Thoracic aorta (tissue), 2 donors: ENCODE results near the gene C5orf63. TPM values are rescaled to one million over a fixed set of nuclear protein-coding genes. Genes with fewer than 3 reads are reported as not detected.

Experiments used
- ATAC-seq: fragments of 150-250 bp; one replicate; pipeline ENCODE4 v1.8.0; 2017; ENCODE audit warnings: low read depth; ENCODE audit not compliant: insufficient number of reproducible peaks, low FRiP score
- DNase-seq: peaks from one replicate; pipeline ENCODE4 v3.0.0-alpha.2; 2020; ENCODE audit warnings: low spot score
- H3K27ac ChIP-seq, 2 donors: fragments of 200-600 bp; sonication (generic); 1 replicate in 1 of 2; 2 replicates in 1 of 2; pipeline ENCODE4 v1.5.1; 2016; ENCODE audit warnings: mild to moderate bottlenecking in 2 of 2, moderate library complexity in 2 of 2
- H3K27me3 ChIP-seq: fragments of 200-600 bp; sonication (generic); replicated peaks from 2 replicates; pipeline ENCODE4 v1.6.0; 2016; ENCODE audit warnings: mild to moderate bottlenecking; ENCODE audit not compliant: insufficient read depth
- H3K36me3 ChIP-seq: fragments of 200-600 bp; sonication (generic); one replicate; pipeline ENCODE4 v1.5.1; 2016
- H3K4me1 ChIP-seq, 2 donors: fragments of 200-600 bp; sonication (generic); 1 replicate in 1 of 2; 2 replicates in 1 of 2; pipeline versions ENCODE4 v1.5.1 to v1.6.0; 2016; ENCODE audit warnings: low read depth in 2 of 2, mild to moderate bottlenecking in 1 of 2; ENCODE audit not compliant: control insufficient read depth in 1 of 2
- H3K4me3 ChIP-seq: fragments of 200-600 bp; sonication (generic); 2 replicates; pipeline ENCODE4 v1.5.1; 2016; ENCODE audit warnings: mild to moderate bottlenecking
- H3K9me3 ChIP-seq: fragments of 200-600 bp; sonication (generic); 2 replicates; pipeline ENCODE4 v1.5.1; 2016
- total RNA-seq, 2 donors: library from RNA; depleted of rRNA; stranded (reverse); fragments of >200 nt; gene quantifications; one replicate each; pipeline versions ENCODE4 v1.1.0 to v1.2.3, GENCODE V29; 2016
- TF ChIP-seq, protein P1 (sequence below): fragments of 200-600 bp; sonication (generic); IDR thresholded peaks from one replicate; pipeline ENCODE4 v1.5.1; 2019; ENCODE audit warnings: antibody characterized with exemption

The C5orf63 gene
- total RNA-seq, 2 donors from 2014 or later: 1.1 to 2.0 TPM

DNA sequence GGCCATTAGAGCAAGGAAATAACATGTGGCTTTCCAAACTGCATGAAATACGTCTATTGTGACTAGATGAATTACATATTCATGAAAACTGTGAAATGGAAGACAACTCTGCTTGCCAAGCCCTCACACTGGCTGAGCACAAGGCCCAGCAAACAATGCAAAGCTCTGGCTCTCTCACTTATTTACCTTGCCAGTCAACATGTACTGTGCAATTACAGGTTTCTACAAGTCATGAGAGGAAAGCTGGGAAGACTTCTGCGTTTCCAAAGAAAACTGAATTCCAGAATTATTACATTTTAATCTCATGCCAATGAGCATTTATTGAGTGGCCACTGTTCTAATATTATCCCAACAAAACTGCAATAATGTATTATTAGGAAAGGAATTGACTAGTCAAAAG lies 12.1 kb upstream of the C5orf63 start:
- H3K4me1 ChIP-seq: no peaks in the 10 kb centered on the region
- ATAC-seq (no peak), DNase-seq (no peak)
- TF ChIP-seq, protein P1, sequence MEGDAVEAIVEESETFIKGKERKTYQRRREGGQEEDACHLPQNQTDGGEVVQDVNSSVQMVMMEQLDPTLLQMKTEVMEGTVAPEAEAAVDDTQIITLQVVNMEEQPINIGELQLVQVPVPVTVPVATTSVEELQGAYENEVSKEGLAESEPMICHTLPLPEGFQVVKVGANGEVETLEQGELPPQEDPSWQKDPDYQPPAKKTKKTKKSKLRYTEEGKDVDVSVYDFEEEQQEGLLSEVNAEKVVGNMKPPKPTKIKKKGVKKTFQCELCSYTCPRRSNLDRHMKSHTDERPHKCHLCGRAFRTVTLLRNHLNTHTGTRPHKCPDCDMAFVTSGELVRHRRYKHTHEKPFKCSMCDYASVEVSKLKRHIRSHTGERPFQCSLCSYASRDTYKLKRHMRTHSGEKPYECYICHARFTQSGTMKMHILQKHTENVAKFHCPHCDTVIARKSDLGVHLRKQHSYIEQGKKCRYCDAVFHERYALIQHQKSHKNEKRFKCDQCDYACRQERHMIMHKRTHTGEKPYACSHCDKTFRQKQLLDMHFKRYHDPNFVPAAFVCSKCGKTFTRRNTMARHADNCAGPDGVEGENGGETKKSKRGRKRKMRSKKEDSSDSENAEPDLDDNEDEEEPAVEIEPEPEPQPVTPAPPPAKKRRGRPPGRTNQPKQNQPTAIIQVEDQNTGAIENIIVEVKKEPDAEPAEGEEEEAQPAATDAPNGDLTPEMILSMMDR: no peak
- no peaks in the 10 kb centered on the region for H3K36me3 ChIP-seq
- no peak overlapping the region for H3K27ac ChIP-seq
- no peaks in the 10 kb centered on the region for H3K9me3 ChIP-seq
- H3K27me3 ChIP-seq: no peaks in the 10 kb centered on the region
- no peak overlapping the region for H3K4me3 ChIP-seq

DNA sequence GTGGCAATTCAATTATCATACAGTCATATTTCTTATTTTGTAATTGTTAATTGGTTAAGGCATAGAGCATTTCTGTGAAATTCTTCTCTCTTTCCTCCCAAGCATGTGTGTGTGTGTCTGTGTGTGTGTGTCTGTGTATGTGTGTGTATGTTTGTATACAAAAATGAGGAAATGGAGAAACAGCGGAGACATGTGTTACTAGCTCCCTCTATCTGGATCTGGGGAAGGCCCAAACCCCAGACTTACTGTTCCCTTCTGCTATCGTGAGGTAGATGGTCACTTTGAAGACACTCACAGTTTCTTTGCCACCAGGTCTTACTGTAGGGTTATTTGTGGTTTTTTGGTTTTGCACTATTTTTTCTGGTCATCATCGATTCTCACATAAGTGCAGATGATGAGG lies 11.4 kb upstream of the C5orf63 start:
- Histone ChIP-seq H3K36me3 (no peaks in the 10 kb centered on the region), H3K9me3 (no peaks in the 10 kb centered on the region), H3K4me3 (no peak overlapping the region), H3K27me3 (no peaks in the 10 kb centered on the region), H3K4me1 (no peaks in the 10 kb centered on the region), H3K27ac (no peak overlapping the region)
- TF ChIP-seq, protein P1: no peak
- ATAC-seq (no peak), DNase-seq (no peak)

DNA sequence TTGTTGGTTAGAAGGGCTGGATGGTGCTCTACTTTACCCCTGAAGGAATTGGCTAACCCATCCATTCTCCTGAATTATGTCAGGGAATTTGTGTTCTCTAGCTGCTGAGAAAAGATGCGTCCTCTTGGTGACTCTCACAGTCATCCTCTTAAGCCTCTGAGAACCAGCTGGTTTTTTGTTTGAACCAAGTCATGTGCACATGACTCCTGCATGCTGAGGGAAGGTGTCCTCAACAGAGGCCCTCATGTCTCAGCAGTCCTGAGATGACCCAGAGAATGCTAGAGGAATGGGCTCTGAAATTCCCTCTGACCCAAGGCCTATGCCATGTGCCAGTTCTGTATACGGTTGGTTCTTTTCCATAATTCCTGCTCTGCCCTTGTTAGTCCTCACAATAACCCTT lies 10.4 kb upstream of the C5orf63 start:
- no peak overlapping the region for H3K4me3 ChIP-seq
- ATAC-seq (no peak), DNase-seq (no peak)
- no peaks in the 10 kb centered on the region for H3K36me3 ChIP-seq
- no peak overlapping the region for H3K27ac ChIP-seq
- no peaks in the 10 kb centered on the region for H3K4me1 ChIP-seq
- H3K9me3 ChIP-seq: no peaks in the 10 kb centered on the region
- TF ChIP-seq, protein P1: no peak
- no peaks in the 10 kb centered on the region for H3K27me3 ChIP-seq

DNA sequence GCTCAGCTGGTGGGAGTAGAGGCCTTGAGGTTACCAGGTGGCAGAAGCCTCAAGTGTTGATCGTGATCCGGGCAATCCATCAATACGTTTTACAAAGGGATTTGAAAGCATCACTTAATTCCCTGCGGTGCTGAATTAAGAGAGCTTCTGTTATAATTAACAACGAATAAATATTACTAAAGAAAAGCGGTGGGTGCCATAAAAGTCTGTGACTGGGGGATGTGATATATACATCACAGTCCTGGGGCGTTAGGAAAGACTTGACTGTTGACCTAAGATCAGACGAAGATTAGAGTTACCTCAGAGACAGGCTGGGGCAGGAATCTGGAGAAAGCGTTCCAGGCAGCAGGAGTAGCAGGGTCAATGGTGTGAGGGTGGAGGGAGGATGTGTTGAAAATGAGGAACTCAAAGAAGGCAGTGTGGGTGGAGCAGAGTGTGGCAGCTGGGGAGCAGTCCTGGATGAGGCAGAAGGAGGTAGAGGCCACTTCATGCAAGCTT lies 6.7 kb upstream of the C5orf63 start:
- H3K4me1 ChIP-seq: no peaks in the 10 kb centered on the region
- H3K9me3 ChIP-seq: no peaks in the 10 kb centered on the region
- no peaks in the 10 kb centered on the region for H3K36me3 ChIP-seq
- ATAC-seq (no peak), DNase-seq (no peak)
- TF ChIP-seq, protein P1: no peak
- H3K27me3 ChIP-seq: no peaks in the 10 kb centered on the region
- H3K27ac ChIP-seq: no peak overlapping the region
- no peak overlapping the region for H3K4me3 ChIP-seq

DNA sequence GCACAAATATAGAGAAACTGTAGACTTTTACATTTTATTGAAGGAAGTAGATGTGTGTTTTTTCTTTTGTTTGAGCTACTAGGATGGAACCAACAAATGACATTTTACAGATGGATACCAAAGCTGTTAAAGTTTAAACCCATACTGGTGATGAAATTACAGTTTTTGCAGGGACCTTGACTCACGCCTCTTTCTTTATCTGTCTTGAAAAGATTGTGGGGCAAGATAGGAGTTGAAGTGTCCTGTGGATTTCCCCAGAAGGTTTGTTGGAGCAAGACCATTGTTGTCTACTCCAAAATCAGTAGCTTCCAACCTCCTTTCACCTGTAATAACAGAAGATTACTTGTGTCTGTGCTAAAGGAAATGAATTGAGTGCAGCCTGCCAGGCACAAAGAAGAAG lies 4.1 kb upstream of the C5orf63 start:
- DNase-seq (no peak), ATAC-seq (no peak)
- H3K27ac ChIP-seq: no peak overlapping the region

More for the DNA sequence above, 4.1 kb upstream of the C5orf63 start:
- Histone ChIP-seq H3K4me1 (no peaks in the 10 kb centered on the region), H3K9me3 (no peaks in the 10 kb centered on the region), H3K27me3 (no peaks in the 10 kb centered on the region), H3K36me3 (no peaks in the 10 kb centered on the region), H3K4me3 (no peak overlapping the region)
- TF ChIP-seq, protein P1: no peak
